ENCODE measurements around the gene PRKCD.

Gene PRKCD

DNA sequence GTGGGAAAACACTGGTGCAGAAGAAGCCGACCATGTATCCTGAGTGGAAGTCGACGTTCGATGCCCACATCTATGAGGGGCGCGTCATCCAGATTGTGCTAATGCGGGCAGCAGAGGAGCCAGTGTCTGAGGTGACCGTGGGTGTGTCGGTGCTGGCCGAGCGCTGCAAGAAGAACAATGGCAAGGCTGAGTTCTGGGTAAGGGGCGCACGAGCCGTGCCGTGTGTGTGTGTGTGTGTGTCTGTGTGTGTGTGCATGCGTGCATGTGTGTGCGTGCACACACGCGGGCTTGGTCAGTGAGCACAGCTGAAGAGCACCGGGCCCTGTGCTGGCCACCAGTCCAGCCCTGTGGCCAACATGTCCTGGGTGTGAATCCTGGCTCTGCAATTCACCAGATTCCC, 18.6 kb downstream of the PRKCD start:
- H2AFZ ChIP-seq = no peak overlapping the region
- TF ChIP-seq, protein P1, sequence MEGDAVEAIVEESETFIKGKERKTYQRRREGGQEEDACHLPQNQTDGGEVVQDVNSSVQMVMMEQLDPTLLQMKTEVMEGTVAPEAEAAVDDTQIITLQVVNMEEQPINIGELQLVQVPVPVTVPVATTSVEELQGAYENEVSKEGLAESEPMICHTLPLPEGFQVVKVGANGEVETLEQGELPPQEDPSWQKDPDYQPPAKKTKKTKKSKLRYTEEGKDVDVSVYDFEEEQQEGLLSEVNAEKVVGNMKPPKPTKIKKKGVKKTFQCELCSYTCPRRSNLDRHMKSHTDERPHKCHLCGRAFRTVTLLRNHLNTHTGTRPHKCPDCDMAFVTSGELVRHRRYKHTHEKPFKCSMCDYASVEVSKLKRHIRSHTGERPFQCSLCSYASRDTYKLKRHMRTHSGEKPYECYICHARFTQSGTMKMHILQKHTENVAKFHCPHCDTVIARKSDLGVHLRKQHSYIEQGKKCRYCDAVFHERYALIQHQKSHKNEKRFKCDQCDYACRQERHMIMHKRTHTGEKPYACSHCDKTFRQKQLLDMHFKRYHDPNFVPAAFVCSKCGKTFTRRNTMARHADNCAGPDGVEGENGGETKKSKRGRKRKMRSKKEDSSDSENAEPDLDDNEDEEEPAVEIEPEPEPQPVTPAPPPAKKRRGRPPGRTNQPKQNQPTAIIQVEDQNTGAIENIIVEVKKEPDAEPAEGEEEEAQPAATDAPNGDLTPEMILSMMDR (IDR thresholded peaks at IDR 0.05) = no peak
- H3K27me3 ChIP-seq (ENCODE audit: control insufficient read depth, insufficient read depth, low read length) = no peaks in the 10 kb centered on the region
- H3K36me3 ChIP-seq (ENCODE audit: control insufficient read depth, insufficient read depth, low read length) = no peaks in the 10 kb centered on the region
- no peak overlapping the region for H3K9ac ChIP-seq
- H3K4me1 ChIP-seq = no peaks in the 10 kb centered on the region
- no peak overlapping the region for H3K27ac ChIP-seq
- no peaks in the 10 kb centered on the region for H3K9me3 ChIP-seq (ENCODE audit: control insufficient read depth, low read length)
- H3K4me3 ChIP-seq (ENCODE audit: low read depth, low read length) = no peak overlapping the region
- H3K4me2 ChIP-seq (ENCODE audit: low read length) = no peak overlapping the region
- peaks cover 2% of the 10 kb centered on the region for H3K79me2 ChIP-seq

DNA sequence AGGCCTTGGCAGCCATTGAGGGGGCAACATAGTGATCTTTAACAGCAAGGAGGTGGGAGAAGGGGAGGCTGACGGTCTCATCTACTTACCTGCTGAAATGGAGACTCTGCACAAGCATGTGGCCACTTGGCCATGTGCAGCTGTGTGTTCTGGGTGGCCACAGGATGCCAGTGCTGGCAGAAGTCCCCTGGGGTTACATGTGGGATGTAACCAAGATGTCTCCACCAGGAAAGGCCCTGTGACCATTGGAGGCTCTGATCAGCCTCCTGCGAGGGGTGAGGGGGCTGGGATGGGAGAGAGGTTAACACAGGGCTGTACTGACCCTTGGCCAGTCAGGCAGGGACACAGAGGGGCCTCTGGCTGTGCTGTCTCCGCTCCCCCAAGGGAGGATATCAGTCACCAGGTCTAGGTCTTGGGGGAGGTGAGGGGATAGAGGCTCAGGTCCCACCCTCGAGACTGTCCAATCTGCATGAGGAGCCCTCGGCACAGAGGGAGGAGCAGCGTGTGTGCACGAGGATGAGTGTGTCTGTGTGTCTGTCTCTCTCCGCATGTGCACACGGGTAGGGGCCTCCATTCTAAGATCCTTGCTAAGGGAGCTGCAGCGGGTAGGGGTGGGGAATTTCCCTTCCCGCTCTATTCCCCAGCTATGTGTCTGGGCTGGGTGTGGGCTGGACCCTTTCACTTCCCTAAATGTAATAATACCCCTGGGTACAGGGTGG, 19.5 kb downstream of the PRKCD start:
- H3K4me2 ChIP-seq (ENCODE audit: low read length) = no peak overlapping the region
- H3K4me1 ChIP-seq = no peaks in the 10 kb centered on the region
- TF ChIP-seq, protein P1 (IDR thresholded peaks at IDR 0.05) = no peak
- no peak overlapping the region for H3K9ac ChIP-seq
- no peaks in the 10 kb centered on the region for H3K79me2 ChIP-seq
- no peaks in the 10 kb centered on the region for H3K9me3 ChIP-seq (ENCODE audit: control insufficient read depth, low read length)
- H3K27ac ChIP-seq = no peak overlapping the region
- no peak overlapping the region for H3K4me3 ChIP-seq (ENCODE audit: low read depth, low read length)
- no peaks in the 10 kb centered on the region for H3K27me3 ChIP-seq (ENCODE audit: control insufficient read depth, insufficient read depth, low read length)
- H2AFZ ChIP-seq = no peak overlapping the region
- H3K36me3 ChIP-seq (ENCODE audit: control insufficient read depth, insufficient read depth, low read length) = no peaks in the 10 kb centered on the region

DNA sequence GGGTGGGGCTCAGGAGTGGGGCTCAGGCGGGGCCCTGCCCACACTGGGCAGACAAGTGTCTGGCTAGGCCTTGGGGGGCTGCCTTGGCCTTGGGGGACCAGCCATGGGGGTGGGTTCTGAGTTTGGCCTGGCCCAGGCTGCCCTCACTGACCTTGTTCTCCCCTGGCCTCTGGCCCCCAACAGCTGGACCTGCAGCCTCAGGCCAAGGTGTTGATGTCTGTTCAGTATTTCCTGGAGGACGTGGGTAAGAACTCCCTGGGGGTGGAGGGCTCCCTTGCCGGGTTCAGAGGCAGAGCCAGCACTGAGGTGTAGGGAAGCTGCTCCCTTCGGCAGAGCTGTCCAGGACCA, 20.0 kb downstream of the PRKCD start:
- TF ChIP-seq, protein P1 (IDR thresholded peaks at IDR 0.05) = no peak
- Histone ChIP-seq H3K27ac (no peak overlapping the region), H3K36me3 (ENCODE audit: control insufficient read depth, insufficient read depth, low read length) (no peaks in the 10 kb centered on the region)

DNA sequence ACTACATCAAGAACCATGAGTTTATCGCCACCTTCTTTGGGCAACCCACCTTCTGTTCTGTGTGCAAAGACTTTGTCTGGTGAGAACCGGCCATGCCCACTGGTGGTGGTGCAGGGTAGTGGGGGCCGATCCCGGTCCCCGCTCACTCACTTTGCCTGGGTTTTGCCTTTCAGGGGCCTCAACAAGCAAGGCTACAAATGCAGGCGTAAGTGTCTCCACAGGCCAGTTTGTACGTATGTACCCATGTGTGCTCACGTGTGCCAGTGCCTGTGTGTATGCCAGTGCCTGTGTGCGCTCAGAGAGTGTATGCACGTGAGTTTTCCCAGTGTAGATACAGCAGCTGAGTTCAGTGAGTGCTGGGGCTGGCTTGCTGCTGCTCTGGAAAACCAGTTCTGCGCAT, 20.5 kb downstream of the PRKCD start:
- Histone ChIP-seq H3K4me3 (ENCODE audit: low read depth, low read length) (no peak overlapping the region), H3K4me2 (ENCODE audit: low read length) (no peak overlapping the region), H3K4me1 (no peaks in the 10 kb centered on the region), H3K36me3 (ENCODE audit: control insufficient read depth, insufficient read depth, low read length) (no peaks in the 10 kb centered on the region), H3K9me3 (ENCODE audit: control insufficient read depth, low read length) (no peaks in the 10 kb centered on the region), H3K27ac (no peak overlapping the region), H2AFZ (no peak overlapping the region), H3K79me2 (no peaks in the 10 kb centered on the region), H3K27me3 (ENCODE audit: control insufficient read depth, insufficient read depth, low read length) (no peaks in the 10 kb centered on the region), H3K9ac (no peak overlapping the region)
- TF ChIP-seq, protein P1 (IDR thresholded peaks at IDR 0.05) = no peak

More for the DNA sequence above, 20.0 kb downstream of the PRKCD start:
- no peak overlapping the region for H2AFZ ChIP-seq
- no peak overlapping the region for H3K4me2 ChIP-seq (ENCODE audit: low read length)
- H3K4me1 ChIP-seq = no peaks in the 10 kb centered on the region
- H3K4me3 ChIP-seq (ENCODE audit: low read depth, low read length) = no peak overlapping the region
- H3K79me2 ChIP-seq = no peaks in the 10 kb centered on the region
- no peaks in the 10 kb centered on the region for H3K27me3 ChIP-seq (ENCODE audit: control insufficient read depth, insufficient read depth, low read length)
- no peak overlapping the region for H3K9ac ChIP-seq
- H3K9me3 ChIP-seq (ENCODE audit: control insufficient read depth, low read length) = no peaks in the 10 kb centered on the region

DNA sequence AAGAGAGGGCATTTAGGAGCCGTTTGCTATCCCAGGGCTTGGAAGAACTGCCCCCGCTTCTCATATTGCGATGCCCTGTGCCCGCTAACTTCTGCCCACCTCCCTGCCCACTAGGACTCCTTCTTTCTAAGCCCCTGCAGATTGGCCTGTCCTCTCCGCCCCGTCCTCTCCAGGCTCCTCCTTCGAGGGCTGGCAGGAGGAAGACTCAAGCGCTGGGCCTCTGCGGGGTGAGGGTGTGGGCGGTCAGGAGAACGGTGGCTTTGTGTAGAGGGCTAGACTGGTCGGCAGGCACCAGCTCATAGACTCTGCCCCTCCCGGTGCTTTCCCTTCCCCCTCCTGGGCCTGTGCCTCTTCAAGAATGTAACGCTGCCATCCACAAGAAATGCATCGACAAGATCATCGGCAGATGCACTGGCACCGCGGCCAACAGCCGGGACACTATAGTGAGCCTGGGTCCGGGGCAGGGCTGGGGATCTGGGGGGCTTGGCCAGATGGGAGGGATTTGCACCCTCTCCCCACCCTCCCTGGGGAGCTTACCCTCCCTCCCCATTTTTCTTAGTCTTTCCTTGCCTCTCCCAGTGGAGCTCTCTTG, 21.9 kb downstream of the PRKCD start:
- no peaks in the 10 kb centered on the region for H3K36me3 ChIP-seq (ENCODE audit: control insufficient read depth, insufficient read depth, low read length)

More for the DNA sequence above, 21.9 kb downstream of the PRKCD start:
- H3K79me2 ChIP-seq = no peaks in the 10 kb centered on the region
- H3K4me1 ChIP-seq = no peaks in the 10 kb centered on the region
- H3K4me3 ChIP-seq (ENCODE audit: low read depth, low read length) = no peak overlapping the region
- no peak overlapping the region for H3K4me2 ChIP-seq (ENCODE audit: low read length)
- H3K27me3 ChIP-seq (ENCODE audit: control insufficient read depth, insufficient read depth, low read length) = no peaks in the 10 kb centered on the region
- H3K9ac ChIP-seq = no peak overlapping the region
- no peaks in the 10 kb centered on the region for H3K9me3 ChIP-seq (ENCODE audit: control insufficient read depth, low read length)
- TF ChIP-seq, protein P1 (IDR thresholded peaks at IDR 0.05) = no peak
- no peak overlapping the region for H2AFZ ChIP-seq
- no peak overlapping the region for H3K27ac ChIP-seq

All from parathyroid adenoma (tissue), 2 donors.